MCF 10A (cell line): Measurements from ENCODE around the gene HSP90B1. TPM values are rescaled to one million over a fixed set of nuclear protein-coding genes. Genes with fewer than 3 reads are reported as not detected.
A peak's percentile ranks its signal among the peaks of the same experiment; 100 is the strongest.

Experiments used
- BruUV-seq: library from RNA; stranded (reverse); fragments of 400-500 nt; replicated peaks from 2 replicates; lab custom pipeline; 2021; lab: Mats Ljungman, UMichigan
- CTCF ChIA-PET: fragments of 300-600 bp; sonication (Branson Sonifier 250); formaldehyde crosslinking; extraction: SDS; loops from one replicate; lab custom pipeline; 2021; ENCODE audit warnings: antibody characterized with exemption, inconsistent platforms; lab: Yijun Ruan, JAX
- POLR2A ChIA-PET: fragments of 300-600, 350-650 bp; sonication (Branson Sonifier 250); formaldehyde crosslinking; extraction: SDS; loops from one replicate; lab custom pipeline; 2020; ENCODE audit warnings: antibody characterized with exemption, inconsistent platforms; lab: Yijun Ruan, JAX
- DNase-seq: peaks from one replicate; pipeline ENCODE4 v3.0.0-alpha.2; 2018; ENCODE audit not compliant: unreplicated experiment
- H3K27ac Mint-ChIP-seq: one replicate; pipeline ENCODE4 v1.8.0; 2022; ENCODE audit warnings: mild to moderate bottlenecking, low read depth, mixed read lengths; ENCODE audit not compliant: unreplicated experiment
- H3K27me3 Mint-ChIP-seq: one replicate; pipeline ENCODE4 v1.8.0; 2022; ENCODE audit warnings: mixed read lengths; ENCODE audit not compliant: insufficient read depth, unreplicated experiment
- H3K36me3 Mint-ChIP-seq: one replicate; pipeline ENCODE4 v1.8.0; 2022; ENCODE audit warnings: mild to moderate bottlenecking, moderate library complexity, mixed read lengths; ENCODE audit not compliant: insufficient read depth, unreplicated experiment
- H3K4me1 Mint-ChIP-seq: one replicate; pipeline ENCODE4 v1.8.0; 2022; ENCODE audit warnings: mixed read lengths; ENCODE audit not compliant: insufficient read depth, unreplicated experiment
- H3K4me3 Mint-ChIP-seq: one replicate; pipeline ENCODE4 v1.8.0; 2022; ENCODE audit warnings: mild to moderate bottlenecking, moderate library complexity, mixed read lengths; ENCODE audit not compliant: unreplicated experiment
- H3K9me3 Mint-ChIP-seq: one replicate; pipeline ENCODE4 v1.8.0; 2022; ENCODE audit warnings: mixed read lengths; ENCODE audit not compliant: unreplicated experiment
- CTCF ChIP-seq: fragments of 200-600 bp; IDR thresholded peaks from one replicate; pipeline ENCODE4 v1.8.0; 2022; ENCODE audit warnings: antibody characterized with exemption, mild to moderate bottlenecking; ENCODE audit not compliant: unreplicated experiment
- intact Hi-C: fragments of 100-400 bp; cut with micrococcal nuclease; formaldehyde crosslinking; loops from 2 replicates; pipeline ENCODE4 v1.14.1; 2022
- total RNA-seq: library from RNA; stranded (reverse); gene quantifications from 2 replicates; pipeline ENCODE4 v1.2.3, GENCODE V29; 2022

Gene HSP90B1
- total RNA-seq, 1 experiment from 2014 or later: 1,052 TPM

GRCh38 chr12:103928682-103929045, 1.5 kb upstream of the HSP90B1 start:
- intact Hi-C loops: loop anchor here (2.0 kb wide), 1 partner anchor 50 kb away; no protein-coding TSS in a partner anchor
- TF ChIP-seq CTCF: no peak
- BruUV-seq: no TSS peak
- Mint-ChIP-seq H3K9me3 (no peaks in the 10 kb centered on the region), H3K4me1 (peaks cover 18% of the 10 kb centered on the region), H3K27ac (peak overlapping the region; percentile 58), H3K36me3 (peaks cover 30% of the 10 kb centered on the region), H3K4me3 (peak overlapping the region; percentile 75), H3K27me3 (no peaks in the 10 kb centered on the region)
- ChIA-PET POLR2A (interaction anchor here (0.7 to 6.1 kb wide), 9 partner anchors 10 to 343 kb away, joined by 3 to 97 read pairs (median 3); partner anchors contain the start of genes NT5DC3 and TDG), CTCF (interaction anchor here (0.5 to 1.0 kb wide), 2 partner anchors 87 to 180 kb away, joined by 3 to 4 read pairs; partner anchors contain the start of gene NT5DC3)
- no peak for DNase-seq

GRCh38 chr12:103929046-103929783, 995 bp upstream of the HSP90B1 start:
- CTCF ChIA-PET: interaction anchor here (0.6 to 1.6 kb wide), 7 partner anchors 27 to 832 kb away, joined by 3 to 7 read pairs (median 3); partner anchors contain the start of genes NT5DC3 and TDG
- peak overlapping the region; percentile 75 for H3K4me3 Mint-ChIP-seq
- POLR2A ChIA-PET: interaction anchor here (0.6 to 6.1 kb wide), 42 partner anchors 8 to 1178 kb away, joined by 3 to 97 read pairs (median 5); partner anchors contain the start of genes HCFC2, NFYB, NT5DC3 and TDG

GRCh38 chr12:103929784-103930033, 501 bp upstream of the HSP90B1 start:
- DNase-seq: no peak
- H3K4me1 Mint-ChIP-seq: peaks cover 18% of the 10 kb centered on the region
- no peaks in the 10 kb centered on the region for H3K9me3 Mint-ChIP-seq
- BruUV-seq: no TSS peak
- H3K27me3 Mint-ChIP-seq: no peaks in the 10 kb centered on the region
- intact Hi-C loops: loop anchor here (1.0 to 2.0 kb wide), 3 partner anchors 28 to 134 kb away; a partner anchor contains a TSS
- H3K27ac Mint-ChIP-seq: peak overlapping the region; percentile 58
- peaks cover 40% of the 10 kb centered on the region for H3K36me3 Mint-ChIP-seq
- ChIA-PET POLR2A (interaction anchor here (0.6 to 6.1 kb wide), 47 partner anchors 9 to 1178 kb away, joined by 3 to 97 read pairs (median 4); partner anchors contain the start of genes HCFC2, NFYB, NT5DC3 and TDG), CTCF (interaction anchor here (0.6 to 1.6 kb wide), 7 partner anchors 18 to 831 kb away, joined by 3 to 7 read pairs (median 3); partner anchors contain the start of genes NT5DC3 and TDG)
- H3K4me3 Mint-ChIP-seq: peak overlapping the region; percentile 75
- no peak for TF ChIP-seq CTCF

More at GRCh38 chr12:103929046-103929783, 995 bp upstream of the HSP90B1 start:
- no peak for TF ChIP-seq CTCF
- intact Hi-C loops: loop anchor here (2.0 kb wide), 1 partner anchor 50 kb away; no protein-coding TSS in a partner anchor
- BruUV-seq: TSS peak; percentile 77
- Mint-ChIP-seq H3K27me3 (no peaks in the 10 kb centered on the region), H3K9me3 (no peaks in the 10 kb centered on the region), H3K27ac (peak overlapping the region; percentile 58), H3K4me1 (peaks cover 18% of the 10 kb centered on the region), H3K36me3 (peaks cover 35% of the 10 kb centered on the region)
- peak; percentile 94 for DNase-seq
